Measurements from ENCODE around the gene KRTAP16-1. TPM values are rescaled to one million over a fixed set of nuclear protein-coding genes. Genes with fewer than 3 reads are reported as not detected.

The KRTAP16-1 gene
- total RNA-seq, 1 experiment from 2014 or later = not detected

GRCh38 chr17:41340494-41340893 lies 31.4 kb upstream of the KRTAP16-1 start:
- ChIA-PET CTCF (no interaction called here), POLR2A (ENCODE audit: unreplicated experiment) (no interaction called here)
- Histone ChIP-seq H3K4me2 (peak overlapping the region; percentile 62), H3K9me2 (ENCODE audit: insufficient read depth) (no peaks in the 10 kb centered on the region), H3K4me1 (replicated peaks; ENCODE audit: insufficient read depth) (peaks cover 43% of the 10 kb centered on the region), H3K4me3 (no peak overlapping the region), H3K79me2 (ENCODE audit: low read depth) (no peaks in the 10 kb centered on the region), H2AFZ (0 out of 2 replicates have a peak overlapping the region, but pooled peaks have one; percentile 2), H3K27me3 (ENCODE audit: insufficient read depth, low read depth) (no peaks in the 10 kb centered on the region), H3K27ac (0 out of 2 replicates have a peak overlapping the region, but pooled peaks have one; percentile 40), H3K9me3 (ENCODE audit: insufficient read depth, low read depth) (0 out of 2 replicates have a peak, but pooled peaks cover 7% of the 10 kb centered on the region), H3F3A (ENCODE audit: insufficient read depth, low read depth) (peaks cover 10% of the 10 kb centered on the region; the same call in 1 of the 2 replicates), H4K20me1 (ENCODE audit: insufficient read depth) (no peaks in the 10 kb centered on the region), H3K36me3 (ENCODE audit: low read depth) (no peaks in the 10 kb centered on the region)
- intact Hi-C loops (cut with micrococcal nuclease; ENCODE audit: unreplicated experiment) = no loop called here
- BruUV-seq (replicated peaks) = no TSS peak
- no peak for DNase-seq
- TF ChIP-seq EZH2 (IDR thresholded peaks at IDR 0.05; ENCODE audit: low read depth) = no peak
- TF ChIP-seq, protein P1, sequence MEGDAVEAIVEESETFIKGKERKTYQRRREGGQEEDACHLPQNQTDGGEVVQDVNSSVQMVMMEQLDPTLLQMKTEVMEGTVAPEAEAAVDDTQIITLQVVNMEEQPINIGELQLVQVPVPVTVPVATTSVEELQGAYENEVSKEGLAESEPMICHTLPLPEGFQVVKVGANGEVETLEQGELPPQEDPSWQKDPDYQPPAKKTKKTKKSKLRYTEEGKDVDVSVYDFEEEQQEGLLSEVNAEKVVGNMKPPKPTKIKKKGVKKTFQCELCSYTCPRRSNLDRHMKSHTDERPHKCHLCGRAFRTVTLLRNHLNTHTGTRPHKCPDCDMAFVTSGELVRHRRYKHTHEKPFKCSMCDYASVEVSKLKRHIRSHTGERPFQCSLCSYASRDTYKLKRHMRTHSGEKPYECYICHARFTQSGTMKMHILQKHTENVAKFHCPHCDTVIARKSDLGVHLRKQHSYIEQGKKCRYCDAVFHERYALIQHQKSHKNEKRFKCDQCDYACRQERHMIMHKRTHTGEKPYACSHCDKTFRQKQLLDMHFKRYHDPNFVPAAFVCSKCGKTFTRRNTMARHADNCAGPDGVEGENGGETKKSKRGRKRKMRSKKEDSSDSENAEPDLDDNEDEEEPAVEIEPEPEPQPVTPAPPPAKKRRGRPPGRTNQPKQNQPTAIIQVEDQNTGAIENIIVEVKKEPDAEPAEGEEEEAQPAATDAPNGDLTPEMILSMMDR (conservative IDR thresholded peaks at IDR 0.05) = no peak

- ChIA-PET CTCF (interaction anchor here (0.8 kb wide), 1 partner anchor 78 kb away, joined by 3 read pairs; no protein-coding TSS in a partner anchor), POLR2A (ENCODE audit: unreplicated experiment) (interaction anchor here (0.6 kb wide), 1 partner anchor 28 kb away, joined by 9 read pairs; no protein-coding TSS in a partner anchor)
- no peaks in the 10 kb centered on the region for H3K36me3 ChIP-seq (ENCODE audit: low read depth)
- H3K9me2 ChIP-seq (ENCODE audit: insufficient read depth) = no peaks in the 10 kb centered on the region
- intact Hi-C loops (cut with micrococcal nuclease; ENCODE audit: unreplicated experiment) = loop anchor here (5.0 kb wide), 1 partner anchor 63 kb away; no protein-coding TSS in a partner anchor
- H3K27ac ChIP-seq = peak overlapping the region; percentile 53
- BruUV-seq (replicated peaks) = no TSS peak
- no peaks in the 10 kb centered on the region for H3K27me3 ChIP-seq (ENCODE audit: insufficient read depth, low read depth)
- H2AFZ ChIP-seq = peak overlapping the region; percentile 9; the same call in 1 of the 2 replicates
- H3K9me3 ChIP-seq (ENCODE audit: insufficient read depth, low read depth) = 0 out of 2 replicates have a peak, but pooled peaks cover 7% of the 10 kb centered on the region
- H4K20me1 ChIP-seq (ENCODE audit: insufficient read depth) = no peaks in the 10 kb centered on the region
- peaks cover 10% of the 10 kb centered on the region; the same call in 1 of the 2 replicates for H3F3A ChIP-seq (ENCODE audit: insufficient read depth, low read depth)
- H3K4me1 ChIP-seq (replicated peaks; ENCODE audit: insufficient read depth) = peaks cover 51% of the 10 kb centered on the region
- TF ChIP-seq EZH2 (IDR thresholded peaks at IDR 0.05; ENCODE audit: low read depth) = no peak
- TF ChIP-seq, protein P1 (conservative IDR thresholded peaks at IDR 0.05) = no peak
- peak; percentile 33 to 68 for DNase-seq
- no peaks in the 10 kb centered on the region for H3K79me2 ChIP-seq (ENCODE audit: low read depth)
- H3K4me3 ChIP-seq = no peak overlapping the region; the same call in 1 of the 2 replicates
- peak overlapping the region; percentile 62 for H3K4me2 ChIP-seq
These were observed 30.6 kb upstream of the KRTAP16-1 start for GRCh38 chr17:41339571-41340172.

- CTCF ChIA-PET = interaction anchor here (0.6 to 0.8 kb wide), 2 partner anchors 17 to 78 kb away, joined by 3 to 5 read pairs; no protein-coding TSS in a partner anchor
These were observed 29.9 kb upstream of the KRTAP16-1 start for GRCh38 chr17:41338961-41339485.

More at GRCh38 chr17:41338961-41339485, 29.9 kb upstream of the KRTAP16-1 start:
- Histone ChIP-seq H2AFZ (no peak overlapping the region), H4K20me1 (ENCODE audit: insufficient read depth) (no peaks in the 10 kb centered on the region), H3K27ac (peak overlapping the region; percentile 53), H3K4me2 (peak overlapping the region; percentile 62), H3K27me3 (ENCODE audit: insufficient read depth, low read depth) (no peaks in the 10 kb centered on the region), H3K4me1 (replicated peaks; ENCODE audit: insufficient read depth) (peaks cover 54% of the 10 kb centered on the region), H3K79me2 (ENCODE audit: low read depth) (no peaks in the 10 kb centered on the region), H3K9me2 (ENCODE audit: insufficient read depth) (no peaks in the 10 kb centered on the region), H3K36me3 (ENCODE audit: low read depth) (no peaks in the 10 kb centered on the region), H3F3A (ENCODE audit: insufficient read depth, low read depth) (peaks cover 10% of the 10 kb centered on the region; the same call in 1 of the 2 replicates), H3K9me3 (ENCODE audit: insufficient read depth, low read depth) (0 out of 2 replicates have a peak, but pooled peaks cover 7% of the 10 kb centered on the region), H3K4me3 (no peak overlapping the region)
- no TSS peak for BruUV-seq (replicated peaks)
- peak in 1 of 2 experiments; percentile 39 for DNase-seq
- TF ChIP-seq EZH2 (IDR thresholded peaks at IDR 0.05; ENCODE audit: low read depth) = no peak
- TF ChIP-seq, protein P1 (conservative IDR thresholded peaks at IDR 0.05) = no peak
- intact Hi-C loops (cut with micrococcal nuclease; ENCODE audit: unreplicated experiment) = loop anchor here (5.0 kb wide), 1 partner anchor 63 kb away; no protein-coding TSS in a partner anchor
- POLR2A ChIA-PET (ENCODE audit: unreplicated experiment) = interaction anchor here (0.5 to 0.6 kb wide), 2 partner anchors 10 to 228 kb away, joined by 3 read pairs; no protein-coding TSS in a partner anchor

Measured in PC-9 (cell line).